Measurements from ENCODE around the gene TMC1. TPM values are rescaled to one million over a fixed set of nuclear protein-coding genes. Genes with fewer than 3 reads are reported as not detected.

TMC1 gene
- total RNA-seq, 2 experiments from 2014 or later, result not detected

GRCh38 chr9:72557549-72557948, 36.1 kb downstream of the TMC1 start:
- CTCF ChIA-PET, result no interaction called here
- H3K9me3 Mint-ChIP-seq, result no peaks in the 10 kb centered on the region
- intact Hi-C loops (cut with DNase I, micrococcal nuclease), result no loop called here

GRCh38 chr9:72560086-72560485, 38.7 kb downstream of the TMC1 start:
- no peaks in the 10 kb centered on the region for H3K27me3 Mint-ChIP-seq

More at GRCh38 chr9:72557549-72557948, 36.1 kb downstream of the TMC1 start:
- H3K36me3 Mint-ChIP-seq (ENCODE audit: low read depth), result no peaks in the 10 kb centered on the region
- ATAC-seq (ENCODE audit: poor library complexity) (no peak), DNase-seq (peak in 6 of 14 experiments; percentile 8 to 58 (median 27))
- Histone ChIP-seq H3K4me1 (ENCODE audit: insufficient read depth, low read length) (no peaks in the 10 kb centered on the region), H3K4me3 (ENCODE audit: low read length) (no peak overlapping the region), H3K36me3 (ENCODE audit: insufficient read depth, low read length) (no peaks in the 10 kb centered on the region), H3K9me3 (ENCODE audit: control insufficient read depth in 1 of 2, insufficient read depth in 1 of 2, low read length in 2 of 2) (no peaks in the 10 kb centered on the region), H3K27ac (ENCODE audit: low read depth in 1 of 2, low read length in 2 of 2) (no peak overlapping the region), H3K27me3 (ENCODE audit: control insufficient read depth in 1 of 2, insufficient read depth in 2 of 2, low read length in 2 of 2) (no peaks in the 10 kb centered on the region)
- no peak overlapping the region for H3K4me3 Mint-ChIP-seq
- no peak for TF ChIP-seq CTCF (IDR thresholded peaks at IDR 0.05)
- H3K4me1 Mint-ChIP-seq (ENCODE audit: low read depth), result no peaks in the 10 kb centered on the region
- H3K27ac Mint-ChIP-seq, result no peak overlapping the region
- POLR2A ChIA-PET, result no interaction called here
- no peaks in the 10 kb centered on the region for H3K27me3 Mint-ChIP-seq

DNA sequence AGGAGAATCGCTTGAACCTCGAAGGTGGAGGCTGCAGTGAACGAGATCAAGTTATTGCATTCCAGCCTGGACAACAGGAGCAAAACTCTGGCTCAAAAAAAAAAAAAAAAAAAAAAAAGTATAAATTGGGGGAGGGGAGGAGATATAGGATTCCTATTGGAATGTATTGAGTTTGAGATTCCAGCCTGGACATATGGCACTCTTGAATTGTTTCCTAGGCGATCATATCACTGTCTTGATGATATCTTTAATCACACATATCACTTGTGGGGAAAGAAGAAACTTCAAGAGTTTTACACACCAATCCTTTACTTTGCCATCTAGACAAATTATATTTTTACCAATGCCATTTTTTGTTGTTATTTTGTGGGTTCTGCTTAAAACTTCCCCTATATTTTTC, 42.4 kb downstream of the TMC1 start:
- Histone ChIP-seq H3K36me3 (ENCODE audit: insufficient read depth, low read length) (no peaks in the 10 kb centered on the region), H3K27me3 (ENCODE audit: control insufficient read depth in 1 of 2, insufficient read depth in 2 of 2, low read length in 2 of 2) (no peaks in the 10 kb centered on the region), H3K4me1 (ENCODE audit: insufficient read depth, low read length) (no peaks in the 10 kb centered on the region), H3K27ac (ENCODE audit: low read depth in 1 of 2, low read length in 2 of 2) (no peak overlapping the region), H3K9me3 (ENCODE audit: control insufficient read depth in 1 of 2, insufficient read depth in 1 of 2, low read length in 2 of 2) (no peaks in the 10 kb centered on the region), H3K4me3 (ENCODE audit: low read length) (no peak overlapping the region)
- H3K4me3 Mint-ChIP-seq, result no peak overlapping the region
- H3K9me3 Mint-ChIP-seq, result peaks cover 7% of the 10 kb centered on the region
- H3K36me3 Mint-ChIP-seq (ENCODE audit: low read depth), result no peaks in the 10 kb centered on the region
- no peak for TF ChIP-seq CTCF (IDR thresholded peaks at IDR 0.05)
- no peaks in the 10 kb centered on the region for H3K4me1 Mint-ChIP-seq (ENCODE audit: low read depth)
- POLR2A ChIA-PET, result no interaction called here
- no peak overlapping the region for H3K27ac Mint-ChIP-seq
- DNase-seq (no peak), ATAC-seq (ENCODE audit: poor library complexity) (no peak)
- CTCF ChIA-PET, result no interaction called here
- intact Hi-C loops (cut with DNase I, micrococcal nuclease), result no loop called here
- no peaks in the 10 kb centered on the region for H3K27me3 Mint-ChIP-seq

More at GRCh38 chr9:72560086-72560485, 38.7 kb downstream of the TMC1 start:
- TF ChIP-seq CTCF (IDR thresholded peaks at IDR 0.05), result no peak
- Mint-ChIP-seq H3K4me1 (ENCODE audit: low read depth) (no peaks in the 10 kb centered on the region), H3K9me3 (no peaks in the 10 kb centered on the region), H3K27ac (no peak overlapping the region), H3K4me3 (no peak overlapping the region), H3K36me3 (ENCODE audit: low read depth) (no peaks in the 10 kb centered on the region)
- Histone ChIP-seq H3K27me3 (ENCODE audit: control insufficient read depth in 1 of 2, insufficient read depth in 2 of 2, low read length in 2 of 2) (no peaks in the 10 kb centered on the region), H3K4me1 (ENCODE audit: insufficient read depth, low read length) (no peaks in the 10 kb centered on the region), H3K27ac (ENCODE audit: low read depth in 1 of 2, low read length in 2 of 2) (no peak overlapping the region), H3K4me3 (ENCODE audit: low read length) (no peak overlapping the region), H3K9me3 (ENCODE audit: control insufficient read depth in 1 of 2, insufficient read depth in 1 of 2, low read length in 2 of 2) (no peaks in the 10 kb centered on the region), H3K36me3 (ENCODE audit: insufficient read depth, low read length) (no peaks in the 10 kb centered on the region)
- intact Hi-C loops (cut with DNase I, micrococcal nuclease), result no loop called here
- ATAC-seq (ENCODE audit: poor library complexity) (no peak), DNase-seq (no peak)
- CTCF ChIA-PET, result no interaction called here
- POLR2A ChIA-PET, result no interaction called here
